Gastroesophageal sphincter (tissue), 3 donors: ENCODE data around the gene SDK2.

Experiments used
- EP300 ChIP-seq: sonication (generic); formaldehyde crosslinking; IDR thresholded peaks from one replicate; pipeline ENCODE4 v1.6.1; 2017; ENCODE audit warnings: antibody characterized with exemption, mild to moderate bottlenecking
- POLR2A ChIP-seq, 2 donors: fragments of 450-650 bp; IDR thresholded peaks; one replicate each; pipeline ENCODE4 v1.6.1; 2017; ENCODE audit warnings: antibody characterized with exemption in 2 of 2, mild to moderate bottlenecking in 2 of 2, moderate library complexity in 1 of 2
- POLR2AphosphoS5 ChIP-seq: sonication (generic); formaldehyde crosslinking; IDR thresholded peaks from one replicate; pipeline ENCODE4 v1.6.1; 2017; ENCODE audit warnings: antibody characterized with exemption
- TF ChIP-seq, protein P1 (sequence below), 4 experiments: fragments of 200-600 bp in 2 of 4; fragments of 450-650 bp in 2 of 4; sonication (generic) in 1 of 4; IDR thresholded peaks; one replicate each; pipeline ENCODE4 v1.5.1; 2017 to 2019; ENCODE audit warnings: antibody characterized with exemption in 4 of 4, mild to moderate bottlenecking in 2 of 4, moderate library complexity in 2 of 4

DNA sequence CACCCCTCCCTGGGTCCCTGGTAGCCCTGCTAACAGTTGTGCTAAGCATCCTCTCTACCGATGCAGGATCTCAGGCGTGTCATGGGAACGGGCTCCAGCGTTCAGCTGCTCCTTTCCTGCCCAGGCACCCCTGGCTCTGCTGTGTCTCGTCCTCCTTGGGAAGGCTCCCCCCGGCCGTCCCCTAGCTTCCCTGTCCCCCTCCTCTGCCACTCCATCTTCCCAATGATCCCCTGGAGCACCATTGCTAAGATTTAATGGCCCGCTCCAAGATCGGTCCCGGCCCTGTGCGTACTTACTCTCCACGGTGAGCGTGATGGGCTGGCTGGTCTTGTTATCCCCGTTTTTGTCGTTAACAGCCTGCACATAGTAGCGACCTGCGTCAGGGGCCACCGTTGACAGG lies 196.9 kb downstream of the SDK2 start:
- TF ChIP-seq, protein P1, sequence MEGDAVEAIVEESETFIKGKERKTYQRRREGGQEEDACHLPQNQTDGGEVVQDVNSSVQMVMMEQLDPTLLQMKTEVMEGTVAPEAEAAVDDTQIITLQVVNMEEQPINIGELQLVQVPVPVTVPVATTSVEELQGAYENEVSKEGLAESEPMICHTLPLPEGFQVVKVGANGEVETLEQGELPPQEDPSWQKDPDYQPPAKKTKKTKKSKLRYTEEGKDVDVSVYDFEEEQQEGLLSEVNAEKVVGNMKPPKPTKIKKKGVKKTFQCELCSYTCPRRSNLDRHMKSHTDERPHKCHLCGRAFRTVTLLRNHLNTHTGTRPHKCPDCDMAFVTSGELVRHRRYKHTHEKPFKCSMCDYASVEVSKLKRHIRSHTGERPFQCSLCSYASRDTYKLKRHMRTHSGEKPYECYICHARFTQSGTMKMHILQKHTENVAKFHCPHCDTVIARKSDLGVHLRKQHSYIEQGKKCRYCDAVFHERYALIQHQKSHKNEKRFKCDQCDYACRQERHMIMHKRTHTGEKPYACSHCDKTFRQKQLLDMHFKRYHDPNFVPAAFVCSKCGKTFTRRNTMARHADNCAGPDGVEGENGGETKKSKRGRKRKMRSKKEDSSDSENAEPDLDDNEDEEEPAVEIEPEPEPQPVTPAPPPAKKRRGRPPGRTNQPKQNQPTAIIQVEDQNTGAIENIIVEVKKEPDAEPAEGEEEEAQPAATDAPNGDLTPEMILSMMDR (IDR thresholded peaks at IDR 0.05) = no peak
- TF ChIP-seq POLR2AphosphoS5 = no peak
- TF ChIP-seq EP300 = no peak
- no peak for TF ChIP-seq POLR2A (IDR thresholded peaks at IDR 0.05)
